Liver (tissue), 2 donors: ENCODE measurements around the gene FRMD4B.

Source experiments
- TF ChIP-seq, protein P1 (sequence below): IDR thresholded peaks from 2 replicates; pipeline ENCODE4 v1.6.1; 2016; ENCODE audit warnings: antibody characterized with exemption
- TF ChIP-seq, protein P2 (sequence below): IDR thresholded peaks from 2 replicates; pipeline ENCODE4 v1.6.1; 2016; ENCODE audit warnings: antibody characterized with exemption
- donor health status: healthy.

DNA sequence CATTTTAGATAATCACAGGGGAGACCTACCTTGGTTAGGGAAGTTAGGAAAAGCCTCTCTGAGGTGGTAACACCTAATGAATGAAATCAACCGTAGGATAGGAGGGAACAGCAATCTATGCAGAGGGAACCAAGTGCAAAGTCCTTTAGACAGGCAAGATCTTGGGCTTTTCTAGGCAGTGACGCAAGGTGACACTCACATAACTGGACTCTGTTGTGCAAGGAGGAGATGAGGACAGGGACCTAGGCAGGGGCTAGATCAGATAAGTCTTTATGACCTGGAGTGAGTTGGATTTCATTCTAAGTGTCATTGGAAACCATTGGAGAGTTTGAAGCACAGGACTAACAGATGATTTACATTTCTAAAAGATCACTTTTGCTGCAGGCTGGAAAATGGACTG is 258.9 kb downstream of the FRMD4B start:
- TF ChIP-seq, protein P1, sequence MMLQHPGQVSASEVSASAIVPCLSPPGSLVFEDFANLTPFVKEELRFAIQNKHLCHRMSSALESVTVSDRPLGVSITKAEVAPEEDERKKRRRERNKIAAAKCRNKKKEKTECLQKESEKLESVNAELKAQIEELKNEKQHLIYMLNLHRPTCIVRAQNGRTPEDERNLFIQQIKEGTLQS = no peak
- TF ChIP-seq, protein P2, sequence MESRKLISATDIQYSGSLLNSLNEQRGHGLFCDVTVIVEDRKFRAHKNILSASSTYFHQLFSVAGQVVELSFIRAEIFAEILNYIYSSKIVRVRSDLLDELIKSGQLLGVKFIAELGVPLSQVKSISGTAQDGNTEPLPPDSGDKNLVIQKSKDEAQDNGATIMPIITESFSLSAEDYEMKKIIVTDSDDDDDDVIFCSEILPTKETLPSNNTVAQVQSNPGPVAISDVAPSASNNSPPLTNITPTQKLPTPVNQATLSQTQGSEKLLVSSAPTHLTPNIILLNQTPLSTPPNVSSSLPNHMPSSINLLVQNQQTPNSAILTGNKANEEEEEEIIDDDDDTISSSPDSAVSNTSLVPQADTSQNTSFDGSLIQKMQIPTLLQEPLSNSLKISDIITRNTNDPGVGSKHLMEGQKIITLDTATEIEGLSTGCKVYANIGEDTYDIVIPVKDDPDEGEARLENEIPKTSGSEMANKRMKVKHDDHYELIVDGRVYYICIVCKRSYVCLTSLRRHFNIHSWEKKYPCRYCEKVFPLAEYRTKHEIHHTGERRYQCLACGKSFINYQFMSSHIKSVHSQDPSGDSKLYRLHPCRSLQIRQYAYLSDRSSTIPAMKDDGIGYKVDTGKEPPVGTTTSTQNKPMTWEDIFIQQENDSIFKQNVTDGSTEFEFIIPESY = no peak
